CD4-positive, alpha-beta T cell treated with Interleukin-12 subunit alpha and Interleukin-12 subunit beta, for 1 hour (primary cell): ENCODE data around the gene KCTD19.

Experiments
- DNase-seq: peaks from one replicate; pipeline ENCODE4 v3.0.0-alpha.2; 2020

The KCTD19 gene

GRCh38 chr16:67312719-67313118 lies 13.8 kb downstream of the KCTD19 start:
- DNase-seq: no peak

DNA sequence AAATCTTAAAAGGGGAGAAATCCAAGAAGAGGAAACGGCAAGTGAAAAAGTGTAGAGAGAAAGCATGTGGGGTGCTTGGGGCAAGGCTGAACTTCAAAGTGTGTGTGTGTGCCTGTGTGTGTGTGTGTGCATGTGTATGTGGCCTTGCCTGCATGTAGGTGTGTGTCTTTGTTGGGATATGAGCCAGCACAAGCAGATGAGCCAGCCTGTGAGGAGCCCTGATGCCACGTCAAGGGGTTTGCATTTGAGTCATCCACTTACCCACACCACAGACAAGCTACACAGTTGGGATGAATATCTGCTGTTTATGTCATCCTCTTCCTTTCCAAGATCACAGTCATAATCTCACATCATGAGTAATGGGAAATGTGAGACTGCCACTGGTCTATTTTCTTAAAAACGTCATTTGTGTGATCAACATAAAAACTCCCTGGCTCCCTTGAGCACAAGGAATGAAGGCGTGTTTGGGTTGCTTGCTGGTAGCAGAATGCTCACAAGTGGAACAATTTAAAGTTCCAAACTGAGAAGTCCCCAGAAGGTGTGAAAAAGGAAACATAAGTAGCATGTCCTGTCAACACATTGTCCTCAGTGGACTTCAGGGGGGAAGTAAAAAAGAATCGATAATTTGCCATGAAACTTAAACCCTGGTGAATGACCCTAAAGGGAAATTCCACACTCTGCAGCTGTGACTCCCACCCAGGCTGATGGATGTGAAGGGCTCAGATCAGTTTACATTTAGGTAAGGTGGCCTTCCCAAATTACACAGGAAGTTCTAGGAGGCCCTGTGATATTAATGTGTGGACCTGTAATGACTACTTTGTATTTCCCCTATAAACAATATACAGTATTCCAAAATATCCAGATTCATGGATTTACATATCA lies 14.7 kb downstream of the KCTD19 start:
- DNase-seq: no peak

DNA sequence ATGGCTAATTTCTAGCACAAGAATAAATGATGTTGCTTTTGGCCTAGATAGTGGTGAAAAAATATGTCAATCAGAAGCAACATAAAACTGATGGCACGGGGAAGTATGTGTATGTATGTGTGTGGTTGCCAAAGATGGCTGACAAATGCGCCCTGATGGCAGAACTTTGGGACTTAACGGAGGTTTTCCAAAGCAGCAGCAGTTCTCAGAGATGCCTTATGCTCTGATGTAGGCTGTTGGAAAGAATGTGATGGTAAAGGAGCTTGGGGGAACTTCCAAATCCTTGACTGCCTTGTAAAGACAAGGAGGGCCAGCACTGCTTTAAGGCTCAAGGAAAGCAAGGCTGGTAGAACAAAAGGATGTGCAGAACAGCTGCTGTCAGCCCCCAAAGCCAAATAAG lies 16.0 kb downstream of the KCTD19 start:
- DNase-seq: no peak

GRCh38 chr16:67305216-67306071 lies 21.1 kb downstream of the KCTD19 start:
- no peak for DNase-seq

GRCh38 chr16:67304020-67304419 lies 22.5 kb downstream of the KCTD19 start:
- no peak for DNase-seq

- no peak for DNase-seq
These were observed 23.6 kb downstream of the KCTD19 start for GRCh38 chr16:67302970-67303369.

- DNase-seq: no peak
These were observed 24.5 kb downstream of the KCTD19 start for GRCh38 chr16:67302076-67302475.

GRCh38 chr16:67301080-67301782 lies 25.3 kb downstream of the KCTD19 start:
- no peak for DNase-seq

- DNase-seq: no peak
These were observed 27.3 kb downstream of the KCTD19 start for GRCh38 chr16:67299269-67299668.

DNA sequence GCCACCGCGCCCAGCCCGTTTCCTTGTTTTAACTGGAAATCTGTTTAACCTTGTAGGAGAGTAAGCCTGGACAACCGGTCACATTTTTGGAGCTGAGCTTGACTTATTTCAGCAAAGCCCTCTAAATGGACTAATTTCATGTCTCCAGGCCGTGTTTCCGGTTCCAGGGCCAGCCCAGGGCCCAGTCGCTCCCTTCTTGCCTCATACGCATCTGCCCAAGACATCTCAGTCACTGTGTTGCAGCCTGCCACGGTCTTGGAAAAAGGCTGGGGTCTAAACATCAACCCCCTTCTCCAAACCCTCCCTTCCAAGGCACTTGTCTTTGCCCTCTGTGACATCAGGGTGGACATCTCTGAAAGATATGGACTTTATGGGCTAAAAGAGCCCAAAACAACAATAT lies 28.3 kb downstream of the KCTD19 start:
- no peak for DNase-seq

- DNase-seq: no peak
These were observed 30.1 kb downstream of the KCTD19 start for GRCh38 chr16:67296420-67296819.

- DNase-seq: no peak
These were observed 31.6 kb downstream of the KCTD19 start for GRCh38 chr16:67294938-67295361.

- DNase-seq: no peak
These were observed 32.3 kb downstream of the KCTD19 start for GRCh38 chr16:67294171-67294757.

- DNase-seq: no peak
These were observed 35.1 kb downstream of the KCTD19 start for GRCh38 chr16:67291461-67291860.

DNA sequence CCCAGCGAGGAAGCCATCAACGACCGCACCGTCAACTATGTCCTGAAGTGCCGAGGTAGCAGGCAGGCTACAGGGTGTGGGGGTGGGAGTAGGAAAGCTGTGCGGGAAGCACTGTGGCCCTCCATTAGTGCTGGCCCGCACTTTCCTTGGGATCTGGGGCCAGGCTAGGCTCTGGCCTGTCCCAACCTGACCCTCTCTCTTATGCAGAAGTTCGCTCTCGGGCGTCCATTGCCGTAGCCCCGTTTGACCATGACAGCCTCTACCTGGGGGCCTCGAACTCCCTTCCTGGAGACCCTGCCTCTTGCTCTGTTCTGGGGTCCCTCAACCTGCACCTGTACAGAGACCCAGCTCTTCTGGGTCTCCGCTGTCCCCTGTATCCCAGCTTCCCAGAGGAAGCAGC lies 38.6 kb downstream of the KCTD19 start:
- no peak for DNase-seq

GRCh38 chr16:67286441-67287235 lies 39.9 kb downstream of the KCTD19 start:
- no peak for DNase-seq

DNA sequence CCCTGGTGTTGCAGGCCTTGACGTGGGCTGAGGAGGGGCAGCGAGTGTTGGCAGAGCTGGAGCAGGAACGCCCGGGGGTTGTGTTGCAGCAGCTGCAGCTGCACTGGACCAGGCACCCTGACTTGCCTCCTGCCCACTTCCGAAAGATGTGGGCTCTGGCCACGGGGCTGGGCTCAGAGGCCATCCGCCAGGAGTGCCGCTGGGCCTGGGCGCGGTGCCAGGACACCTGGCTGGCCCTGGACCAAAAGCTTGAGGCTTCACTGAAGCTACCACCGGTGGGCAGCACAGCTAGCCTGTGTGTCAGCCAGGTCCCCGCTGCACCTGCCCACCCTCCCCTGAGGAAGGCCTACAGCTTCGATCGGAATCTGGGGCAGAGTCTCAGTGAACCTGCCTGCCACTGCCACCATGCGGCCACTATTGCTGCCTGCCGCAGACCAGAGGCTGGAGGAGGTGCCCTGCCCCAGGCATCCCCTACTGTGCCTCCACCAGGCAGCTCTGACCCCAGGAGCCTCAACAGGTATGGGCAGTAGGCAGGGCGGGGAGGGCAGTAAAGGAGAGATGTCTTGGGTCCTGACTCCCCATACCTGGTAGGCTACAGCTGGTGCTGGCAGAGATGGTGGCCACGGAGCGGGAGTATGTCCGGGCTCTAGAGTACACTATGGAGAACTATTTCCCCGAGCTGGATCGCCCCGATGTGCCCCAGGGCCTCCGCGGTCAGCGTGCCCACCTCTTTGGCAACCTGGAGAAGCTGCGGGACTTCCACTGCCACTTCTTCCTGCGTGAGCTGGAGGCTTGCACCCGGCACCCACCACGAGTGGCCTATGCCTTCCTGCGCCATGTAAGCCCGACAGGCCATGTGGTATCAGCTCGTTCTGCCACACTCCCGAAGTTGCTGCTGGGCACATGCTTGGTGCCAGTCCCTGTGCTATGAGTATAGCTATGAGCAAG lies 41.6 kb downstream of the KCTD19 start:
- DNase-seq: no peak

- no peak for DNase-seq
These were observed 42.5 kb downstream of the KCTD19 start for GRCh38 chr16:67283826-67284555.

GRCh38 chr16:67283039-67283825 lies 43.3 kb downstream of the KCTD19 start:
- no peak for DNase-seq
